Coronary artery (tissue), 2 donors: ENCODE data around the gene LZTR1.
A peak's percentile ranks its signal among the peaks of the same experiment; 100 is the strongest.
"Not testable (repeated sequence)": the region's sequence is repeated elsewhere in the genome, so short reads cannot be mapped to it uniquely, and the experiment has no call there.

ENCODE experiments used
- DNase-seq: peaks from one replicate; pipeline ENCODE4 v3.0.0-alpha.2; 2017; ENCODE audit warnings: low spot score
- H3K27ac ChIP-seq, 2 donors: fragments of 200-600 bp; sonication (generic); one replicate each; pipeline ENCODE4 v1.5.1; 2016 to 2019
- H3K4me3 ChIP-seq: fragments of 200-600 bp; sonication (generic); 2 replicates; pipeline ENCODE4 v1.5.1; 2016; ENCODE audit warnings: mild to moderate bottlenecking, moderate library complexity
- CTCF ChIP-seq: fragments of 200-600 bp; sonication (generic); IDR thresholded peaks from one replicate; pipeline ENCODE4 v1.5.1; 2019; ENCODE audit warnings: antibody characterized with exemption

LZTR1 gene

GRCh38 chr22:21042978-21043859 lies 61.1 kb downstream of the LZTR1 start:
- Histone ChIP-seq H3K4me3 (no peak overlapping the region), H3K27ac (no peak overlapping the region)
- no peak for DNase-seq
- TF ChIP-seq CTCF: no peak

DNA sequence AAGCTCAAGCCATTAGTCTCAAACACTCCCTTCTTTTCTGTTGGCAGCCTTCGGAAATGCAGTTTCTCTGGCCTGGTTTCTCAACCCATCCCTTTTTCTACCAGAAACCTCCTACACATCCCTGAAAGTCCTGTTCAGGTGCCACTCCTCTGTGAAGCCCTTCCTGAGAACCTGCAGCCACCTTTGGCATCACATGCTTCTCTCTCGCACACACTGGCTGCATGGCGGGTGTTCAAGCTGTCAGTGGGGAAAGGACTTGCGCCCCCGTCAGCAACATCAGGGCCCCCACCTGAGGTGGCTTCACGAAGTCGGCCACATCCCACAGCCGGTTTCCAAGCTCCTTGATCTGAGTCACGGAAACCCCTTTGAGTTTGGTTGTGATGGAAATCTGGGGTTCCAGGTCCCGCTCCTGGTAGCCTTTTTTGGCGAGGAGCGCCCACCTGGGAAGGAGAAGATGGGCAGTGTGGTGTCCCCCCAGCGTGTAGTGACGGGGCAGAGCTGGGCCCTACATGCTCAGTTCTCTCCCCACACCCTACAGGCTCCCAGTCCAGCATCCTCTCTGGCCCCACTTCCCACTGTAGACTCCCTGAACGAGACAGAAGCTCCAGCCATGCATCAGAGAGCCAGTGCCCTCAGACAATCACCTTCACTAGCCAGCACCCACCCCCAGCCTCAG lies 61.9 kb downstream of the LZTR1 start:
- DNase-seq: no peak
- Histone ChIP-seq H3K4me3 (peak overlapping the region; percentile 58), H3K27ac (peak overlapping the region in 1 of 2 donors; percentile 80)
- no peak for TF ChIP-seq CTCF

DNA sequence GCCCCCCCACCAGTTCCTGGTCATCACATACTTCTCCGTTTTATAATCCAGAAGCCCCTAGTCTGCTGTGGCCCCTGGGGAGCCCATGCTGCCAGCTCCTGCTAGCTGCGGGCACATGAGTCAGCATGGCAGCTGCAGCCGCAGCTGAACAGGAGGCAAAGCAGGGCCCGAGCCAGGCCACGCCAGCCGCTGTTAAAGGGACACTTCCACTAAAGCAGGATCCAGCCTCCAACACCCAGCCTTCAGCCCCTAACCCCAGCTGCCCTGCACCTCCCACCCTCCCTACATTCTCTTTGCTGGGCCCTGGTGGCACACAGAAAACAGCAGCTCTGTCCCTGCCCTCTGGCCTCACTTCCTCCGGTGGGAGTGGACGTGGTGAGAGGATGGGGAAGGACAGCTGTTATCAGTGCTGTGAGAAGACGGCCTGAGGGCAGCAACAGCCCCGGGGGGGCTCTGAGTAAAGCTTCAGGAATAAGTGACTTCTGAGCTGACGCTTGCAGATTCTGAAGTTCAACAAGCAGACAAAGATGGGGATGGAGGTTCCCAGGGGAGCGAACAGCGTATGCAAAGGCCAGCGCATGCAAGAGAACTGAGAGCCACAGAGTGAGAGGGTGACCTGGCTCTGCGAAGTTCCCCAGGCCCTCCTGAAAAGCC lies 63.0 kb downstream of the LZTR1 start:
- TF ChIP-seq CTCF: no peak
- DNase-seq: no peak
- H3K27ac ChIP-seq: peak overlapping the region in 1 of 2 donors; percentile 80
- H3K4me3 ChIP-seq: peak overlapping the region; percentile 58

- H3K27ac ChIP-seq: peak within 1 kb of the TSS in 1 of 2 donors; percentile 80
- H3K4me3 ChIP-seq: peak within 1 kb of the TSS; percentile 58
- DNase-seq: peak; percentile 92
- no peak for TF ChIP-seq CTCF
Observed at GRCh38 chr22:21045585-21046294, 63.6 kb downstream of the LZTR1 start, which contains the start of gene LRRC74B. Gene LRRC74B, plus strand, starts transcription at chr22:21045946. Its CDS starts 41 bp downstream, at chr22:21045987.

GRCh38 chr22:21047035-21047661 lies 65.1 kb downstream of the LZTR1 start:
- no peak for TF ChIP-seq CTCF
- no peak overlapping the region for H3K4me3 ChIP-seq
- no peak for DNase-seq
- H3K27ac ChIP-seq: no peak overlapping the region

GRCh38 chr22:21047730-21048129 lies 65.6 kb downstream of the LZTR1 start:
- no peak for DNase-seq
- Histone ChIP-seq H3K27ac (no peak overlapping the region), H3K4me3 (no peak overlapping the region)
- TF ChIP-seq CTCF: no peak

GRCh38 chr22:21048448-21048847 lies 66.4 kb downstream of the LZTR1 start:
- H3K27ac ChIP-seq, H3K4me3 ChIP-seq, DNase-seq: not testable (repeated sequence)
